M059J (cell line): ENCODE measurements around the gene BAMBI. TPM values are rescaled to one million over a fixed set of nuclear protein-coding genes. Genes with fewer than 3 reads are reported as not detected.
"Not testable (repeated sequence)": the region's sequence is repeated elsewhere in the genome, so short reads cannot be mapped to it uniquely, and the experiment has no call there.

Experiments
- DNase-seq: peaks from one replicate; pipeline ENCODE4 v3.0.0-alpha.2; 2012; ENCODE audit warnings: low read depth
- total RNA-seq: library from RNA; depleted of rRNA; stranded (reverse); fragments of >200 nt; shearing (Covaris generic); gene quantifications from 2 replicates; pipeline ENCODE4 v1.2.3, GENCODE V29; 2014; rRNA removed

The BAMBI gene, protein sequence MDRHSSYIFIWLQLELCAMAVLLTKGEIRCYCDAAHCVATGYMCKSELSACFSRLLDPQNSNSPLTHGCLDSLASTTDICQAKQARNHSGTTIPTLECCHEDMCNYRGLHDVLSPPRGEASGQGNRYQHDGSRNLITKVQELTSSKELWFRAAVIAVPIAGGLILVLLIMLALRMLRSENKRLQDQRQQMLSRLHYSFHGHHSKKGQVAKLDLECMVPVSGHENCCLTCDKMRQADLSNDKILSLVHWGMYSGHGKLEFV
- 23.1 and 23.7 TPM in 2 replicates for total RNA-seq

DNA sequence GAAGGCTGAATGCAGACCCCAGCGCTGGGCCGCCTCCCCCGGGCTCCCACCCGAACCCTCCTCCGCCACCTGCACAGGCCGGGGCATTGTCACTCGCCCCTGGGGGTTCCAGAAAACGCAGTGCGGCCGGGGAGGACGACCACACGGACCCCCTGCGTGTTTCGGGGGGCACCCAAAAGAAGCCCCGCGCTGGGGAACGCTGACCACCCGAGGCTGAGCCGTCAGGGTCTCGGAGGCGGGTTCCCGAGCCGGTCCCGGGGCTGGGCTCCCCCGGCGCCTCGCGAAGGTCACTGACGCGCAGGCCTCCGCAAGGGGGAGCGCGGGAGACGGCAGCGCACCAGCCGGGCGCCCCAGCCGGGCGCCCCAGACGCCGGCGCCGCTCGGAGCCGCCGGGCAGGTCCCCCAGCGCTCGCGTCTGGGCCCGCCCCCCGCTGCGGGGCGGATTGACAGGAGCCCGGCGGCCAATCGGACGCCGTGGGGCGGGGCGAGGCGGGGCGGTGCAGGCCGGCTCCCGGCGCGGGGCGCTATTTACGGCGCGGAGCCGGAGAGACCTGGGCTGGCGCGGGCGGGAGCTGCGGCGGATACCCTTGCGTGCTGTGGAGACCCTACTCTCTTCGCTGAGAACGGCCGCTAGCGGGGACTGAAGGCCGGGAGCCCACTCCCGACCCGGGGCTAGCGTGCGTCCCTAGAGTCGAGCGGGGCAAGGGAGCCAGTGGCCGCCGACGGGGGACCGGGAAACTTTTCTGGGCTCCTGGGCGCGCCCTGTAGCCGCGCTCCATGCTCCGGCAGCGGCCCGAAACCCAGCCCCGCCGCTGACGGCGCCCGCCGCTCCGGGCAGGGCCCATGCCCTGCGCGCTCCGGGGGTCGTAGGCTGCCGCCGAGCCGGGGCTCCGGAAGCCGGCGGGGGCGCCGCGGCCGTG, at the start of gene BAMBI:
BAMBI (plus strand) TSS at position 554 of the 920 bp plus-strand sequence. CDS start 377 bp downstream, outside the sequence.
- peak; percentile 80 for DNase-seq

DNA sequence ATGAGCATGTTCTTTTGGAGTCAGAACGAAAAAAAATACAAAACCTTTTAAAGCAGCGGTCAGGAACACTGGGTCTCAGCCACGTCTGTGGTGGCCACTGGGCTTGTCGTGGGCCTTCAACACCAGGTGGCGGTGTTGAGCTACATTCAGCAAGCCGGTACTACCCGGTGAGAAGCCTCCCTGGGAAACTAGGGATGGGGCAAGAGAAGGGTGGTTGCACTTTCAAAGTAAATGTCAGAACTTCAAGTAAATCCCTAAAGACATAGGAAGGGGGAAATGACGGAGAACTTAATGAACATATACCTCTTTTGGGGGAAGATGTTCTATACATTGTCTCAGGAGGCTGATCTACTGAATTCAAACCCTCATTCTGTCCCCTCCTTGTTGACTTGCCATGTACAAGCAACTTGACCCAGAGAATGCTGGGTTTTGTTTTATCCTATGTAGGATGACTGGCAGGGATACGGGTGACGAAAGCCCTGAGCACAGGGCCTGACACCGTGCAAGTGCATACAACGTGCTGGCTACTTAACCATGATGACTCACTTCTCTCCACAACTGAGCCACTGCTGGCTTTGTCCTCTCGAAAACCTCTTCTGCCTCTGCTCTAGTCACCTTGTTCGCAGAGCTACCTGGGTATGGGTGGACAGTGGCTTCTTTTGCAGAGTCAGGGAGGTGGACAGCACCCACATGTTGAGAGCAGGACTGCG, 49.0 kb upstream of the BAMBI start:
- DNase-seq, result peak; percentile 78

DNA sequence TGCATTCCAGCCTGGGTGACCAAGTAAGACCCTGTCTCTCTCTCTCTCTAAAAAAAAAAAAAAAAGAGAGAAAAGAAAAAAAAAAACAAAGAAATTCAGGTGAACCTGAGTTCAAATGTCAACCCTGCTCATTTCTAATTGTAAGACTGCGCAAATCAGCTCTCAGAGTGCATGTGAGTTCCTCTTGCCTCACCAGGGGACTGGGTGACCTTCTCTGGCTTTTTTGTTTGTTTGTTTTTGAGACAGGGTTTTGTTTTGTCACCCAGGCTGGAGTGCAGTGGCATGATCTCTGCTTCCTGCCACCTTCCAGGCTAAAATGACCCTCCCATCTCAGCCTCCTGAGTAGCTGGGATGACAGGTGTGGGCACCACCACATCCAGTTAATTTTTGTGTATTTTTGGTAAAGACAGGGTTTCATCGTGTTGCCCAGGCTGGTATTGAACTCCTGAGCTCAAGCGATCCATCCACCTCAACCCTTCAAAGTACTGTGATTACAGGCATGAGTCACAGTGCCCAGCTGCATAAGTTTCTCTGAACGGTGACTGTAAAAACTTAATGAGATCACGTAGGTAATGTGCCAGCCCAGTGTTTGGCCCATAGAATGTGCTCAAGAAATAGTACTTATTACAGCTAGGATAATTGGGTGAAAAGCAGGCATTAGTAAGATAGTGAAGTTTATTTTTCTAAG, 45.3 kb upstream of the BAMBI start:
- DNase-seq, result peak; percentile 83

DNA sequence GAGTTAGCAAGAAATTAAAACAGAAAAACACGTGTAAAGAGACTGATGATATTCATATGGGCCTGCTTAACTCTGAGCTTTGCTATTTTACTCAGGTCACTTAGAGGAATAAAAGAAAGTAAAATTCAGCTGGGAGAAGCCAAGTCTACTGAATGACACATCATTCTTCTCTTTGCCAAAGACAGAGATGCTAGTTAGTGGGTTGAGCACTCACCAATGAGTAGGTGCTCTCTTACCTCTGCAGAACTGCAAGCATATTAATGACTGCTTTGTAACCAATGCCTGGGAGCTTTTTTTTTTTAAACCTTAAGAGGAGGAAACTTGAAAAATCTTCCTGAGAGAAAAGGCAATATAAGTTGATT, 44.8 kb upstream of the BAMBI start:
- DNase-seq, result peak; percentile 69

DNA sequence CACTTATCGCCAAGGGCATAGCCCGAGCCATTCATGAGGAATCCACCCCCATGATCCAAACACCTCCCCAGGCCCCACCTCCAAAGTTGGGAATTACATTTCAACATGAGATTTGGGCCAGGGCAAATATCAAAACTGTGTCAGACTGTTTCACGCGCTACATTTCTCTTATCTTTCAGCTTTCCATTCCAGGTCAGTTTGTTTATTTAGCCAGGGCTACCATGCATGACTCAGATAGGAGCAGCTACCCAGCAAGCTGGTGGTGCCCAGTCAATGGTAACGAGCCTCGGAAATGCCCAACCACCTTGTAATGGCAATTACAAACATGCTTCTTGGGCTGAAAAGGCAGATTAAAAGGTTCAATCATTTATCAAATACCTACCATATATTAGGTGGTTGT, 43.6 kb upstream of the BAMBI start:
- DNase-seq, result peak; percentile 87

DNA sequence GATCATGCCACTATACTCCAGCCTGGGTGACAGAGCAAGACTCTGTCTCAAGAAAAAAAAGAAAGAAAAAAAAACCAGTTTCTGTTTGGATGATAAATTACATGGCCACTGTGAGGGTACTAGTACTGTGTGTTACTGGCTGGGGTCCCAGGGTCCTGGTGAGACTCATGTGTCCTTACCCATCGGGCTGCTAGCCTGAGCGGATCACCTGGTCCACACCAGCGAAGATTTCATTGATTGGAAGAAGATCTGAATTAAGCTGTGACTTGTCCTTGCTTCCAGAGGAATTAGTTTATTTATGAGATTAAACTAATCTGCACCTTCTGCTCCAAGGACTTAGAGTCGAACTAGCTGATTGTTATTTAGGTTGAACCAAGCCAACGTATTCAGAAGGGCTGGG, 40.0 kb upstream of the BAMBI start:
- no peak for DNase-seq

DNA sequence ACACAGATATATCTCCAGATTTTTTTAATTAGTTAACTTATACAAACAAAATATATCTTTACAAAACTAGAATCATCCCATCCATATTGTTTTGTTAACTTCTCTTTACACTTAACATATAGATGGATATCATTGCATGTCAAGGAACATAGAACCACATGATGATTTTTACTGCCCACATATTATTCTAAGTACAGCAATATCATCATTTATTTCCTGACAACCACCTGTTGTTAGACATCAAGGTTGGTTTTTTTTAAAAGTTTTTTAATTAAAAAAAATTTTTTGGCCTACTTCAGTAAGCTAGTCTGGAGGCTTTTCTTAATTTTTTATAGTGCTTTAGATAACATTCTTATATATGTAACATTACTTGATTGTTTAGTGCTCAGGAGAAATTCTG, 38.9 kb upstream of the BAMBI start:
- DNase-seq, result no peak

DNA sequence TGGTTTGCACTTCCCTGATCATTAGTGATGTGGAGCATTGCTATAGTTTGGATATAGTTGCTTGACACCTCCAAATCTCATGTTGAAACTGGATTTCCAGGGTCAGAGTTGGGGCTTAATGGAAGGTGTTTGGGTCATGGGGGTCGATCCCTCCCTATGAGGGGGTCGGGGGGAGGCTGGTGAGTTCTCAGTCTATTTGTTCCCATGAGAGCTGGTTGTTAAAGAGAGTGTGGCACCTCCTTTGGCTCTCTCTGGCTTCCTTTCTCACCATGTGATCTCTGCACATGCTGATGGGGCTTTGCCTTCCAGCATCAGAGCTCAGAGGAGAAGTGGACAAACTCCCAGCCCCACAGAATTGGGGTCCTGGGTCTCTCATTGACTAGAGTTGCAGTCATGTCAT, 36.8 kb upstream of the BAMBI start:
- no peak for DNase-seq

- no peak for DNase-seq
Observed at GRCh38 chr10:28644647-28645046, 32.7 kb upstream of the BAMBI start.

GRCh38 chr10:28652106-28652505, 25.2 kb upstream of the BAMBI start:
- DNase-seq, result no peak

GRCh38 chr10:28652703-28653102, 24.6 kb upstream of the BAMBI start:
- DNase-seq, result no peak

- DNase-seq, result not testable (repeated sequence)
Observed at GRCh38 chr10:28658824-28659223, 18.5 kb upstream of the BAMBI start.

DNA sequence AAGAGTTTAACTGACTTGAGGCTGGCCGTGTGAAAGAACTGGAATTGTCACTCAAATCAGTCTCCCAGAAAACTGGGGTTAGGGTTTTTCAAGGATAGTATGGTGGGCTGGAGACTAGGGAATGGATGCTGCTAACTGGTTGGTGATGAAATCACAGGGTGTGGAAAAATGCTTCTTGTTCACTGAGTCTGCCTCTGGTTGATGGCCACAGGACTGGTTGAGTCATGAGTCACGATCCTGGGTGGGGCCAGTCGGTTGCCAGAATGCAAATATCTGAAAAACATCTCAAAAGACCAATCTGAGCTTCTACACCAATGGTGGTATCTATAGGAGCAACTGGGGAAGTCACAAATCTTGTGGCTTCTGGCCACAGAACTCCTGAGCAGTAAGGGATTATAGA, 16.3 kb upstream of the BAMBI start:
- DNase-seq, result peak; percentile 65

GRCh38 chr10:28663576-28664368, 13.5 kb upstream of the BAMBI start:
- peak; percentile 74 for DNase-seq

GRCh38 chr10:28664369-28664740, 13.0 kb upstream of the BAMBI start:
- peak; percentile 43 for DNase-seq

- no peak for DNase-seq
Observed at GRCh38 chr10:28666751-28667467, 10.4 kb upstream of the BAMBI start.

- peak; percentile 31 for DNase-seq
Observed at GRCh38 chr10:28668363-28669226, 8.7 kb upstream of the BAMBI start.

DNA sequence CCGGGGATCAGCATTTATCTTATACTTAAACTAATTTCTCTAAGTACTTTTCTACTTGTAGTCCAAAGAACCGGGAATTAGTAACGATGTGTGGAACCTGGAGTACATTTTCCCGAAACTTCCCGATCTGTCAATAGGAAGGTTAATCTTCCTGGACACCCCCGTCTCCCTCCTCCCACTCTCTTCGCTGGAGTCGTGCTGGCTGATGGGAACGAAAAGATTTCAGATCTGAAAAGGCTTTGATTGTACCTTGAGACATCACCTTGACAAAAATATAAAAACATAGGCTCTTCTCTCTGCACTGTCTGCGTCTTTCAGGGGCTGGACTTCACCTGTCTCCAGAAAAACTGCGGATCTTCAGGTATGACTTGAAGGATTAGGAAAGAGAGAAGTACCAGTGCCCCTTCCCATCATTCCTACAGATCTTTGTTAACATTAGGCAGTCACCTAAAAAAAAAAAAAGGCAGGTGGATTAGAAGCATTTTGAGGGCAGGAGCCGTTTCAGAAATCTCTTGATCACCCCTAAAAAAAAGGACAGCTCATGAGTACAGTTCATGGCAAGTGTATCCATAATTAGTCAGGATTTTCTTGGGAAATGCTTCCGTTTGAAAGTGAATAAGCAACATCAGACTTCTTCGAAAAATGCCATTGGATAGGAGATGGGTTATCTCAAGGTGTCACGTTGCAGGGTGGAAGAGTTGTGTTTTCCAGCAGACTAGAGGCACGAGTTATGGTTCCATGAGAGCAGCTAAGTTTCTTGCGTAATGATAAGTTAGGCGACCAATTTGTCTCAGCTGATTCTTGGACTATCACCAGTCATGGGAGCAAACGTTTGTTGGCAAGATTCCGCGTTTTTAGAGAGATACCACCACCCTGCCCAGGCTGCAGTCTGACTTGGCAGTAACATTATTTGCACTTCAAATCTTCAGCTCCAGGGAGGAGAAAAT, 7.8 kb upstream of the BAMBI start:
- DNase-seq, result no peak
